SK-N-SH (cell line): ENCODE results near the gene SMIM11. TPM values are rescaled to one million over a fixed set of nuclear protein-coding genes. Genes with fewer than 3 reads are reported as not detected.
"Not testable (repeated sequence)": the region's sequence is repeated elsewhere in the genome, so short reads cannot be mapped to it uniquely, and the experiment has no call there.

Source experiments
- CTCF ChIA-PET: fragments of 300-600, 350-600 bp; formaldehyde crosslinking; extraction: SDS; loops from one replicate; lab custom pipeline; 2021; lab: Yijun Ruan, JAX
- POLR2A ChIA-PET: fragments of 350-600 bp; sonication (Branson Sonifier 250); formaldehyde crosslinking; extraction: SDS; loops from one replicate; lab custom pipeline; 2020; ENCODE audit warnings: antibody characterized with exemption, inconsistent platforms; lab: Yijun Ruan, JAX
- DNase-seq: peaks from one replicate; pipeline ENCODE4 v3.0.0; 2012
- H2AFZ ChIP-seq: fragments of 200-600 bp; sonication (generic); 2 replicates; pipeline ENCODE4 v1.8.1; 2016; ENCODE audit warnings: antibody characterized with exemption, mild to moderate bottlenecking, low read depth
- H3F3A ChIP-seq: fragments of 200-600 bp; sonication (generic); replicated peaks from 2 replicates; pipeline ENCODE3; 2016; ENCODE audit warnings: antibody characterized with exemption, mild to moderate bottlenecking; ENCODE audit not compliant: insufficient read depth
- H3K27ac ChIP-seq, 2 experiments: fragments of 200-500 bp in 1 of 2; fragments of 200-600 bp in 1 of 2; sonication (Bioruptor generic) in 1 of 2; sonication (generic), shearing (Covaris generic) in 1 of 2; 2 replicates each; pipeline versions ENCODE4 v1.5.1 to v1.6.1; 2014 to 2016; ENCODE audit warnings: low read depth in 2 of 2, inconsistent platforms in 1 of 2, low read length in 1 of 2, mild to moderate bottlenecking in 1 of 2, mixed read lengths in 1 of 2
- H3K27me3 ChIP-seq: fragments of 200-600 bp; sonication (generic), shearing (Covaris generic); 2 replicates; pipeline ENCODE4 v1.6.1; 2016; ENCODE audit warnings: mixed run types; ENCODE audit not compliant: insufficient read depth
- H3K36me3 ChIP-seq, 2 experiments: fragments of 200-500 bp in 1 of 2; fragments of 200-600 bp in 1 of 2; sonication (Bioruptor generic) in 1 of 2; sonication (generic) in 1 of 2; replicated peaks in 1 of 2; 2 replicates each; pipeline versions ENCODE3 to v1.5.1; 2014 to 2016; ENCODE audit warnings: low read length in 1 of 2, mild to moderate bottlenecking in 1 of 2; ENCODE audit not compliant: insufficient read depth in 2 of 2, control insufficient read depth in 1 of 2
- H3K4me1 ChIP-seq, 2 experiments: fragments of 200-500 bp in 1 of 2; fragments of 200-600 bp in 1 of 2; sonication (Bioruptor generic) in 1 of 2; sonication (generic), shearing (Covaris generic) in 1 of 2; 2 replicates each; pipeline versions ENCODE4 v1.5.1 to v1.6.1; 2014 to 2016; ENCODE audit warnings: low read depth in 1 of 2, low read length in 1 of 2, mixed run types in 1 of 2; ENCODE audit not compliant: insufficient read depth in 2 of 2, control insufficient read depth in 1 of 2
- H3K4me2 ChIP-seq: fragments of 200-600 bp; sonication (generic), shearing (Covaris generic); 2 replicates; pipeline ENCODE4 v1.6.1; 2017; ENCODE audit warnings: mixed run types
- H3K4me3 ChIP-seq, 2 experiments: fragments of 200-500 bp in 1 of 2; fragments of 200-600 bp in 1 of 2; sonication (Bioruptor generic) in 1 of 2; sonication (generic), shearing (Covaris generic) in 1 of 2; 2 replicates each; pipeline versions ENCODE4 v1.5.1 to v1.8.1; 2014 to 2016; ENCODE audit warnings: low read depth in 2 of 2, inconsistent platforms in 1 of 2, low read length in 1 of 2, mild to moderate bottlenecking in 1 of 2, mixed read lengths in 1 of 2, moderate library complexity in 1 of 2
- H3K79me2 ChIP-seq: fragments of 200-600 bp; sonication (generic); 2 replicates; pipeline ENCODE4 v1.8.1; 2017; ENCODE audit warnings: mild to moderate bottlenecking; ENCODE audit not compliant: insufficient read depth
- H3K9ac ChIP-seq: fragments of 200-600 bp; sonication (generic); 2 replicates; pipeline ENCODE4 v1.6.1; 2017; ENCODE audit warnings: mixed run types
- H3K9me2 ChIP-seq: fragments of 200-600 bp; sonication (generic); 2 replicates; pipeline ENCODE4 v1.6.1; 2017; ENCODE audit warnings: mixed run types
- H3K9me3 ChIP-seq: fragments of 200-600 bp; sonication (generic); 2 replicates; pipeline ENCODE4 v1.6.1; 2017; ENCODE audit warnings: mixed run types, mild to moderate bottlenecking, moderate library complexity
- H4K20me1 ChIP-seq: fragments of 200-600 bp; sonication (generic); 2 replicates; pipeline ENCODE4 v1.6.1; 2017; ENCODE audit warnings: mild to moderate bottlenecking, mixed run types; ENCODE audit not compliant: insufficient read depth
- CHD2 ChIP-seq: fragments of 150-350 bp; IDR thresholded peaks from 2 replicates; pipeline ENCODE4 v1.6.1; 2018; ENCODE audit warnings: low read length; ENCODE audit not compliant: partially characterized antibody
- CTCF ChIP-seq: fragments of 200-600 bp; sonication (generic); IDR thresholded peaks from 2 replicates; pipeline ENCODE4 v1.6.1; 2017; ENCODE audit warnings: antibody characterized with exemption, mild to moderate bottlenecking, moderate library complexity
- EP300 ChIP-seq, 2 experiments: IDR thresholded peaks; 2 replicates each; pipeline versions ENCODE4 v1.4.0 to v1.6.1; 2012; ENCODE audit warnings: borderline replicate concordance in 1 of 2, low read depth in 1 of 2, low read length in 1 of 2
- EZH2phosphoT487 ChIP-seq: fragments of 200-600 bp; sonication (generic); IDR thresholded peaks from 2 replicates; pipeline ENCODE4 v1.6.1; 2017; ENCODE audit warnings: low read depth, mixed run types, mild to moderate bottlenecking, antibody characterized with exemption, moderate library complexity, borderline replicate concordance
- FOXJ3 ChIP-seq: sonication (generic); formaldehyde crosslinking; IDR thresholded peaks from 2 replicates; pipeline ENCODE4 v1.5.1; 2020; ENCODE audit warnings: mild to moderate bottlenecking, missing genetic modification reagents
- MAX ChIP-seq: IDR thresholded peaks from 2 replicates; pipeline ENCODE4 v1.4.0; 2012; ENCODE audit warnings: low read depth
- NFIC ChIP-seq: IDR thresholded peaks from 2 replicates; pipeline ENCODE4 v1.4.0; 2012; ENCODE audit warnings: borderline replicate concordance
- RFX5 ChIP-seq: IDR thresholded peaks from 2 replicates; pipeline ENCODE4 v1.6.1; 2012; ENCODE audit warnings: mild to moderate bottlenecking, improper control_type of control experiment, low read length
- SMC3 ChIP-seq: IDR thresholded peaks from 2 replicates; pipeline ENCODE4 v1.6.1; 2012; ENCODE audit warnings: low read depth, low read length, improper control_type of control experiment
- WGBS: methylation state at CpG from one replicate; pipeline ENCODE4 v1.1.6; 2017; ENCODE audit warnings: low lambda C conversion rate; 5-methylcytosine and 5-hydroxymethylcytosine counted together
- polyA plus RNA-seq, 3 experiments: library from polyadenylated mRNA; depleted of rRNA; stranded (reverse); fragments of >200 nt; gene quantifications; 2 replicates each; pipeline ENCODE4 v1.2.3, GENCODE V29; 2012

The SMIM11 gene
- polyA plus RNA-seq (2012; rRNA removed): 15.0 and 21.6 TPM in 2 replicates
- polyA plus RNA-seq (2012; cell fraction: cytosol; rRNA removed): 28.7 and 39.7 TPM in 2 replicates
- 10.0 and 10.7 TPM in 2 replicates for polyA plus RNA-seq (2012; cell fraction: nucleus; rRNA removed)

- H3K36me3 ChIP-seq, CTCF ChIA-PET, H3K4me1 ChIP-seq, H4K20me1 ChIP-seq, H3K27me3 ChIP-seq, H2AFZ ChIP-seq, DNase-seq, H3K79me2 ChIP-seq, H3F3A ChIP-seq, H3K4me3 ChIP-seq, H3K27ac ChIP-seq, H3K9me3 ChIP-seq, H3K9ac ChIP-seq, H3K9me2 ChIP-seq, POLR2A ChIA-PET, H3K4me2 ChIP-seq: not testable (repeated sequence)
- no CpG with 5 or more reads among the region's 49 CpGs for WGBS
These were observed at the start of gene SMIM11 for GRCh38 chr21:34374940-34375618. Gene SMIM11, plus strand, starts transcription at chr21:34375507. Its CDS starts 3,998 bp downstream, at chr21:34379505.

GRCh38 chr21:34330055-34330454 lies 45.3 kb upstream of the SMIM11 start:
- no peak for TF ChIP-seq CHD2
- no peak for TF ChIP-seq SMC3
- TF ChIP-seq EP300 (IDR thresholded peaks at IDR 0.05; ENCODE audit: borderline replicate concordance in 1 of 2, low read depth in 1 of 2, low read length in 1 of 2): no peak
- no peak for TF ChIP-seq MAX
- TF ChIP-seq EZH2phosphoT487: no peak
- no peak for TF ChIP-seq CTCF
- no peak for TF ChIP-seq RFX5
- no peak for TF ChIP-seq NFIC
- no peak for TF ChIP-seq FOXJ3 (CRISPR knock-in tag)
- TF ChIP-seq, all 33 proteins: peak for 0
- H3K79me2 ChIP-seq: no peaks in the 10 kb centered on the region
- H3F3A ChIP-seq: no peaks in the 10 kb centered on the region
- H3K4me2 ChIP-seq: no peak overlapping the region
- H3K9ac ChIP-seq: no peak overlapping the region
- no peak overlapping the region for H3K4me3 ChIP-seq
- no peaks in the 10 kb centered on the region for H3K4me1 ChIP-seq
- H3K9me3 ChIP-seq: no peaks in the 10 kb centered on the region
- no peaks in the 10 kb centered on the region; the same call in 1 of the 2 replicates for H3K27me3 ChIP-seq
- H3K9me2 ChIP-seq: no peaks in the 10 kb centered on the region
- no peaks in the 10 kb centered on the region for H4K20me1 ChIP-seq
- H3K36me3 ChIP-seq: no peaks in the 10 kb centered on the region
- H3K27ac ChIP-seq: no peak overlapping the region
- no peak for DNase-seq
- ChIA-PET POLR2A (no interaction called here), CTCF (interaction anchor here (0.9 kb wide), 1 partner anchor 406 kb away, joined by 3 read pairs; no protein-coding TSS in a partner anchor)
- WGBS: 24% methylated on average over 6 of the region's 8 CpGs
- no peak overlapping the region for H2AFZ ChIP-seq
